NAMALWA (cell line): ENCODE data around the gene CCR9.

Experiments used
- DNase-seq: peaks from one replicate; pipeline ENCODE4 v3.0.0-alpha.2; 2015; ENCODE audit warnings: low spot score

The CCR9 gene

DNA sequence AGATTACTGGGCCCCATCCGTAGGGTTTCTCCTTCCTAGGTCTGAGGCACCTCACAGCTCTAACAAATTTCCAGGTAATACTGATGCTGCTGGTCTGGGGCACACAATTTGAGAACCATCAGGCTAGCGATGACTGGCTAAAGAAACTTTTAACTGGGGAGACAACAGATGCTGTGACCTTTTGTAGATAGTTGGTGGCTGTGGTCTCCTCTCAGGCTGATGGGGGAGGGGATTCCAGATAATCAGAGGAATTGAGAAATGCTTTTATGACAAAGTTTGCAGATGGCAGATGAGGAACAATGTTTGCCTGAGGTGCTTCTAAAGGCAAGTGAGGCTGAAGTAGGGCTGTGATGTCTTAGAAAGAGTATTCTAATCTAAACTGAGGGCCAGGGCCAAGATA lies 13.8 kb upstream of the CCR9 start:
- DNase-seq, result no peak

DNA sequence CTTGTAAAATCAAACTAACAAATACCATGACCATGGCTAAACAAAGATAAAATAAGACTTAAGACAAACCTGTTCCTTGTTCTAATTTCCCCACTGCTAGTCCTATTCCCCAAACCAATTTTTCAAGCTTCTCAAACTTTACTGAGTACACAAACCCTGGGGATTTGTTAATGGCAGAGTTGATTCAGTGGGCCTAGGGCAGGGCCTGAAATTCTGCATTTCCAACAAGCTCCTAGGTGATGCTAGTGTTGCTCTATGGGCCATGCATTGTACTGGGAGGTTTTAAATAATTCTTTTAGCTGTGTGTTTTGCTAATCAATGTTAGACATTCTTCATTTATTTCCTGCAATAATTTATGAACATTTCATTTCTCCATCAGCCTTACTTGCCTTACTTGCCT lies 13.3 kb upstream of the CCR9 start:
- no peak for DNase-seq

DNA sequence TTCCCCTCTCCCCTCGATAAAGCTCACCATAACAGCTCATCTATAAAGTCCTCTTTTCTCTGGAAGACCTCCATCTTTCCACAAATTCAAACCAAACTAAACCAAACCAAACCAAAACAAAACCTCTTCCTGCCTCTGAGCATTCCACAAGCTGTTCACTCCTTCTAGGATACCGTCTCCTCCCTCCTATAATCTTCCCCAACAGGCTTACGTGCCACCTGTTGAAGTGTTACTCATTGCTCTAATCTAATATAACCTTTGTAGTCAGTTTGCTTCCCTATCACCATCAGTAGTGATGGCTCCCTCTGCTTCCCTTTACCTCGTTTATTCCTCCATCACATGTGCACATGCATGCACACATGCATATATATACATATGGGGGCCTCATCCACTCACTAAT lies 12.7 kb upstream of the CCR9 start:
- DNase-seq, result no peak

DNA sequence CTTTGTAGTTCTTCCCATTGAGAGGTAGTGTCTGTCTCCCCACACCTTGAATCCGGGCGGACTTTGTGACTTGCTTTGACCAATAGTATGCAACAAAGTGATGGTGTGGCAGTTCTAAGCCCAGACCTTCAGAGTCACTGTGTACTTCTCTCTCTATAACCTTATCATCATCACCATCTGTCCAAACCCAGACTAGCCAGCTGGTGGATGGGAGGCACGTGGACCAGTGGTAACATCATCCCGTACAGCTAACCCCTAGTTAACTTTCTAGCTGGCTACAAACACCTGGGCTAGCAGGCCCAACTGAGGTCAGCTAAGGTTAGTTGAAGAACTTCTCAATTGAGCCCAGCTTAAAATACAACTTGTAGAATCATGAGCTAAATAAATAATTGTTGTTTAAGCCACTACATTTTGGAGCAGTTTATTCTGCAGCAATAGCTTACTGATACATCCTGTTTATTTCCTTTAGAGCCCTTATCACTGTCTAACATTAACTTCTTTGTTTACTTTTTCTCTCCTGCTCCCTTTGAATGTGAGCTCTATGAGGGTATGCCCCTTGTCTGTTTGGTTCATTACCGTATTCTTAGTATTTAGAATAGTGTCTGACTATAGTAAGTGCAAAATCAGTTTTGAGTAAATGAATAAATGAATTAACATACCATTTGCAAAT lies 11.5 kb upstream of the CCR9 start:
- DNase-seq, result no peak

DNA sequence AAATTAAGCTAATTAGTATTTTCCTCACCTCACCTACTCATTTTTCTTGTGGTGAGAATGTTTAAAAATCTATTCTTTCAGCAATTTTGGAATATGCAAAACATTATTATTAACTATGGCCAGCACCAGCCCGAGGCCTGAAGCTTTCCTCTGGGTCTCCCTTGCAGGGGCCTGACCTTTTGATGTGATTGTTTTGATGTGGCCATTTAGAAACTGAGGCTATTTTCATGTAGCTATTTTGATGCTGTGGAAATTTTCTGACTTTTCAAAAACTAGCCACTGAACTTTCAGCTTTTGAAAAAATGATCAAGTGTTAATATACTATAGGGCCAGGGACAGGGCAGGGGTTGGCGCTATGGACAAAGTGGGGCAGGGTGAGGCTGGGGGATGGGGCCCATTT lies 8.2 kb upstream of the CCR9 start:
- no peak for DNase-seq

DNA sequence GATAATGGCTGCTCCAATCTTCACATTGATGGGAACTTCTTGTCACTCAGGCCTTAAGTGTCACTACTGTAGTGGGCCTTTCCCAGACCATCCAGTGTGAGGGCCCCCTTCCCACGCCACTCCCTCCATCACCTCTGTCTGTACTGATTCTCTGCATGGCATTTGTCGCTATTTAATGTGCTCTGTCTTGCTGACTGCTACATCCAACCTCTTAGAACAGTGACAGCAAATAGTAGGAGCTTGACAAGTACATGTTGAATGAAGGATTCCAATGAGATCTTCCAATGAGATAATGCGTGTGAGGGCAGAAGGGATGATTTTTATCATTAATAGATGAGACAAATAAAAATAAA lies 5.6 kb upstream of the CCR9 start:
- DNase-seq, result no peak

DNA sequence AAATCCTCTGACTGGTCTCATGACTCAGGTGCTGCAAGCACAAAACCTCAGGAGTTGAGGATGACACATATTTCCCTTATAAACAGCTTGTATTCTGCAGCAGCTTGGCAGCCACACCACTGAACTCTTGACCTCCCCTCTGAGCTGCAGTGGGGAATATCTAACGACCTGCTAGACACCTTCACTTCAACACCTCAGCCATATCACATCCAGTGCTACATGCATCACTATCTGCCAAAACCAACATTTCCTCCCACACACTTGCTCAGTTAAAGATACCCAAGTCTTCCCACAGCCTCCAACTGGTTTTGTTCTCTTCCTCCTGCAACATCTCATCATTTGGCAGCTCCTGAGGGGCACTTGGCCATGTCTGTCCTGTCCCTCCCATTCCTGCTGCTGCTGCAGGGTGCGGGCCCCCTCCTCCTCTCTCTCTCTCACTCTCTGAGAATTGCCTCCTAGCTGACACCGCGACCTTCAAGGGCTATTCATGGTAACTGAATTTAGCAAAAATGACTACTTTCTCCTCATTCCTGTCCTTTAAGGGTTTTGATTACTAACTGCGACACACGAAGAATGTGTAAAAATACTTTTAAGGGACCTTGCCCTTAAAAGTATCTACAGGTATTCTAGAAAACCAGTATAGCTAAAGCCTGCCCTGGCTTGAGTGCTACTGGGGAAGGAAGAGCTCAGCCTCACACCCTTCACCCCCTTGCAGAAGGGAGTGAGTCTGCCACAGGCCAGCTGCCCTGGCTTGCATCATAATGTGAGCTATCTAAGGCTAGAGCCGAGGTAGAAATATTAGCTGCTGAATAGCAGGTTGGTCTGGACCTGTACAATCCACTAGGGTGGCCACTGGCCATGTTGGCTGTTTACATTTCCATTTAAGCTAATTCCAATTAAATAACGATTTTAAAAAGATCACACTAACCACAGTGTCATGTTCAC lies 5.0 kb upstream of the CCR9 start:
- DNase-seq, result no peak

DNA sequence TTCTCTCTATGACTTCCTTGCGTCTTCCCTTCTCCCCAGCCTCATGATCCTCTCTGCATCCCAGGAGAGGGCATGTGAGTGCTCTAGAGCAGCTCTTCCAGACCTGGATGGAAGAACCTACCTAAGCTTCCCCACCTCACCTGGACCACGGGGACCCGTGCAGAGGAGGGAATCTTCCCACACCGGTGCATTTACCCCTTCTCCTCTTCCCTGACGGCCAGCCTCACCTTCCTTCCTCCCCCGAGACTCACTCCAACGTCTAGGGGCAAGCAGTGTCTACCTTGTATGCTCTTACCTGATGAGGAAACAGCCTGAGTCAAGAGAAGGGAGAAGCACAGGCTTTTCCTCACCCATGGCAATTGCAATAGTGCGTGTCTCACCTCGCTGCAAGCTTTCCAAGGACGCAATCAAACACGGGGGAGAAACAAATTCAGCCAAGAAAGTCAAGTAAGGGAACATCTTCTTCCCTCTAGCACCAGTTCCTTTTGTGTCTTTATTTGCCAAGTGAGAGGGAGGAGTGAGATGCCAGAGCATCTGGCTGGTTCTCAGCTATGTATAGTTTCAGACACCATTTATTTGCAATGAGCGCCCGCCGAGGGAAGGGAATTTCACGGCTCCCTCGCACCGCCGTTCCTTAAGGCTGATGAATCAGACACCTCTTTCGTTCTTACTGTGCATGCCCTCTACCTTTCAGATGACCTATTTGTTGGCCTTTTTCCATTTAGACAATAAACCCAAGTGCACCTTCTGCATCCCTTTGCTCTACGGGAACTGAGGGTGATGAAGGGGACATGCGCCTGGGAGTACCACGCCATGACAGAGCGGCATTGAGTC lies 1.8 kb upstream of the CCR9 start:
- DNase-seq, result no peak

DNA sequence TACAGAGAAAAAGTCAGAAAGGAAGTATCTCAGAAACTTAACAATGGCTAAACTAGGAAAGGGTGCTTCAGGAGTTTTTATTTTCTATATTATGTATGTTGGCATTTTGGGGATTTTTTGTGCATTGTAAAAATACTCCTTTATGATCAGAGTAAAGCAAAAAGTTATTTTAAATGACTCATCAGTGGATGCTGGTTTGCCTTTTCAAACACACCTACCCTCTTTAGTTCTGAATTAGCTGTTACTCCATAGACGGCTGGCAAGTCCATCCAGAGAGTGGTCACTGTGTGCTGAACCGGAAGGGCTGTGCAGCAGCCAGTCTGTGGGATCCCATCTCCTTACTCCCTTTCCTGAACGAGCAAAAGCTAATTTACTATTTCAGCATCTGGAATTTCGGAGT lies 942 bp downstream of the CCR9 start:
- no peak for DNase-seq

DNA sequence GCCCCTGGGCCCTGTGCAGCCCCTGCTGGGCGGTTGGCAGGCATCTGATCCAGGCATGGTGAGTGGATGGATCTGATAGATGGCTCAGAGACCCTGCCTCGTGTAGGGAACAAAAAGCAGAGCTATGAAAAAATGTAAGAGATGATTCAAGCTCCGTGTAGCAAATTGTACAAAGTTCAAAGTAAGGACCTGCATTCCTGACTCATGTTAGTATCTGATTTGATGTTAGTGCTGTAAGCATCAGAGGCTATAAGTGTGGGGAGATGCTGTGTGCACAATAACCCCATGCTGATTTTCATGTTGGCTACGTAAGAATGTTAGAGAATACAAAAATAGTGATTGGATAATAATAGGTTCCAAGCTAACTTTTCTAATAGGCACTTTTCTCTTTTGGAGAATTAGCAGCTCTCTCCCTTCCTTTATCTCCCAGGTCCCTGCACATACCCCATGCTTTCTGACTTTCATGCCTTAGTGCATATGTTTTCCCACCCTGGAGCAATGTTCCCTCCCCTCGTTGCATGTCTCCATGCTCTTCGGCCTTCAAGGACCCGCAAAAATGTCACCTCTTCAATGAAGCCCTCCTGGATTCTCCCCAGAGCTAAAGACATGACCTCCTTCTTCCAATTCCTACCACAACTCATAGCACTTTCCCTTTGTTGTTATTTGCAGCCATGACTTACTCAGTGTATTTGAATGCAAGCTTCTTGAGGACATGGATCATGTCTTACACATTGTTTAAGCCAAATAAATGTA lies 1.6 kb downstream of the CCR9 start:
- DNase-seq, result no peak

DNA sequence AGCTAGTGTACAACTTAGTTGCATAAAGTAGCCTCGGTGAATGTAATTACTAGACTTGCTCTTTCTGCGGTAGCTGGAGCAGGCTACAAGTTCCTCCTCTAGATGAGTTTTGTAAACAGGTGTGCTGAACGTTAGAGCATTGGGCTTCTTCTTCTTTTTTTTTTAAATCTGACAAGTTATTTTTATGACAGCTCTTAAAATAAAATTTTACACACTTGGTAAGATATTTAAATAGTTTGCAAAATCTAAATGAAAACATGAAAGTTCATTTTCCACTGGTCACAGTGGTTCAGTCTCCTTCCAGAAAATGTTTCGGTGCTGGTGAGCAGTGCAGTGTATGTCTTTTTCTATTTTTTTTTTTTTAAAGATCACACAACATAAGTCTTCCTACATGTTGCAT lies 3.0 kb downstream of the CCR9 start:
- DNase-seq, result peak; percentile 57

DNA sequence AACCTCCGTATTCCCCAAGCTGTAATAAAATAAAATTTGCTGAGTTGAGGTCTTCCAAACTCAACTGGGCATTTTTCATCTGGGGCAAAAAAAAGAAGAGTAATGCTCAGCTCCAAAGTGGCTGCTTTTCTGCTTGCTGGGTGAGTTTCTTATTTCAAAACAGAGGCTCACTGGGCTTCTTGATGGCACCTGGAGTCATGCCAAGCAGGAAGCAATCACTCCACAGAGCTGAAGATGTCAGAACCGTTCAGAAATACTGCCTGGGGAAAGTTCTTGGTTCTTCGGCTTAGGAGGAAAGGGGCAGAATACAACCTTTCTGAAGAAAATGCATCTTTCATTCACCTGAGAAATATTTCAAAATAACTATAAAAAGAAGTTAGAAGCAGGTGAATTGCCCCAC lies 4.1 kb downstream of the CCR9 start:
- peak; percentile 63 for DNase-seq

DNA sequence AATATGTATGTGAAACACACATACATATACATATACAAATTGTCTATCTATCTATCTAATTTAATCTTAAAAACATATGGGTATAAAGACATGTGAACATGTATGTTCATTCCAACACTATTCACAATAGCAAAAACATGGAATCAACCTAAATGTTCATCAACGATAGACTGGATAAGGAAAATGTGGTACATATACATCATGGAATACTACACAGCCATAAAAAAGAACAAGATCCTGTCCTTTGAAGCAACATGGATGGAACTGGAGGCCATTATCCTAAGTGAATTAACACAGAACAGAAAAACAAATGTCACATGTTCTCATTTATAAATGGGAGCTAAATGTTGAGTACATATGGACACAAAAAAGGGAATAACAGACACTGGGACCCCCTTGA lies 5.8 kb downstream of the CCR9 start:
- DNase-seq, result no peak

DNA sequence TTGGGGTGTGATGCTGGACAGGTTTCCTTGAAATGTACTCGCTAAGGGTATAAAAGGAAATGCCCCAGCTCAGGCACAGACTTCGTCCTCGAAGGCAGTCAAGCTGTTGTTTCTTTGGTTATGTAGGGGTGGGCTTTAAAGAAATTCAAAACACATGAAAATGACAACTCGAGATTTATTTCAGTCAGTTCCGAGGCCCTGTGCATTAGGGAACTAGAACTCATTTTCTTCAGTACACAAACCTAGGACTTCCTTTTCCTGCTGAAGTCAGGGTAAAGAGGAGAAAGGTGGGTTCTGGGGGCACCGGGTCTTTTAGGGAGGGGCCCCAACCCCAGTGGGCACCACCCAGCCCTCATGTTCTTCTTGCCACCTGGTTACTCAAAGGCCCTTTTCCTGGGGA lies 7.7 kb downstream of the CCR9 start:
- peak; percentile 14 for DNase-seq

DNA sequence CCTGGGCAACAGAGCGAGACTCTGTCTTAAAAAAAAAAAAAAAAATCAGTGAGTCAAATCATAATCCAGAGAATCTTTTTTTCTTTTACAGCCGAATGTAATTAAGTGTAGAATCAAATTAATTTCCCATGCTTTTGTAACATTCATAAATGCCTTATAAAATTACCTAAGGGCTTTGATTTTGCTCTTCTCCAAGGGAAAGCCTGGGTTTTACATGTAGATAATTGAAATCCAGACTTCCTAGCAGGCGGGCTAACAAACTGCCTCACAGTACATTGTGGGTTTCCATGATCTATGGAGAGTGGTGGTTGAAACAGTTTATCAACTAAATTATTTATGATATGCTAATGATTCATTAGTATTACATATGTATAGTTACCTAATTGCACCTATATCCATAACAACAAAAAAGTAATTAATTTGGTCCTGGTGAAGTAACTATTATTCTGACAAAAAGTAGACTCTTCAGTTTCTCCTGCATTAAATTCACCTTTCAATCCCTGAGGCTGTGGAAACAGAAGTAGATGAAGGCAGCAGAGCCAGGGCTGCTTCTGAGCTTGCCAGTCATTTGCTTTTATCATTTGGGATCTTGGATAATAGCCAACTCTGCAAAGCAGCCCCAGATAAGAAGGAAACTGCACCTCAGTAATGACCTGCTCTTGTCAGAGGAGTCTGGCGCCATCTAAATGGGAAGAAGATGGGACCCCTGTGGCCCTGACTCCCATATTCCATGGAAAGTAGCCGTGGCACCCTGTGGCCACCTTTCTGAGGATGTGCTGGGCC lies 9.5 kb downstream of the CCR9 start:
- no peak for DNase-seq

DNA sequence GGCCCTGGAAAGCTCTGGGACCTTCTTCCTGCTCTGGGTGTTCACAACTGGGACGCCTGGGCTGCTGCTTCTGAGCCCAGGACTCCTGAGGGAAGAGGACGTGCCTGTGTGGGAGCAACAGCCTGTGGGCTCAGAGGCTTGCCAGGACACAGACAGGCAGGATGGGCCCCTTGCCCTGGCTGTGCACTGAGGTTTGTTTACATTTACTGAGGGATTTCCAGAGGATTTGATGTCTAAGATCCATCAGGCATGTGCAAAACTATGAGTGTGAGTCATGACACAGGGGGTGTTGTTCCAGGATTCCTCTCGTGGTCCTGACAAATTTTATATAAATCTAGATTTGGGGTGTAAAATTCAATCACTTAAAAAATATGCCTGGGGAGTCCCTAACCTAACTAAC lies 10.6 kb downstream of the CCR9 start:
- DNase-seq, result no peak

DNA sequence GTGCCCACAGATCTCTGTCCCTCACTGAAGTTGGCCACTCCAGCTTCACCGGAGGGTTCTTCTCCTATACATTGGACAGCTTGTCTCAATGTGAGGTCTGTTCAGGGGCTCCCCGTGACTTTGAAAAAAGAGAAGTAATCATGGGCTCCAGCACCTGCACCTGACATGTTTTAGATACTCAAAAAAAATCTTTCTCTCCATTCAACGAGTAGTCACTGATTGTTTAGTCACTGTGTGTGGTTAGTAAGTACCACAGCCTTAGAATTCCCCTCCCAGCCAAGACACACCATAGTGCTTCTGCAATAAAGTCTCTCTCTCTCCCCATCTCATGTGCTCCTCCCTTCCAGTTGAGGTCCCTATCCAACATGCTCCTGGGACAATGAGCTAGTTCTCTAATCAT lies 18.6 kb downstream of the CCR9 start:
- no peak for DNase-seq

DNA sequence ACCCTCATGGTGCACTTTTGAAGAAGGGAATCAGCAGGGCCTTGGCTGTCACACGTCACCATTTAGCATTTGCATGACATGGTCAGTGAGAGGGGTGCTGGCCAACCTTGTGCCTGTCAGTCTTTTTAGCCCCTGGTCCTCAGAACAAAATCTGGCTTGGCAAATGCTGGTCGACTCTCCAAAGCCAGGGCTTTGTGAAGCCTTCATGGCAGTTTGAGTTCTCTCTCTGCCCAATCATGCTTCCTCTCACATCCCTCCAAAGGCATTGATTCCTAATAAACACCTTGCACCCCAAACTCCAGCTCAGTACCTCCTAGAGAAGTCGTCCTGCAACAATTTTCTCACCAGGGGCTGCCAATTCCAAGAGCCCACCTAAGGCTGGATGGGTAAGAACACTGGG lies 19.4 kb downstream of the CCR9 start:
- no peak for DNase-seq

DNA sequence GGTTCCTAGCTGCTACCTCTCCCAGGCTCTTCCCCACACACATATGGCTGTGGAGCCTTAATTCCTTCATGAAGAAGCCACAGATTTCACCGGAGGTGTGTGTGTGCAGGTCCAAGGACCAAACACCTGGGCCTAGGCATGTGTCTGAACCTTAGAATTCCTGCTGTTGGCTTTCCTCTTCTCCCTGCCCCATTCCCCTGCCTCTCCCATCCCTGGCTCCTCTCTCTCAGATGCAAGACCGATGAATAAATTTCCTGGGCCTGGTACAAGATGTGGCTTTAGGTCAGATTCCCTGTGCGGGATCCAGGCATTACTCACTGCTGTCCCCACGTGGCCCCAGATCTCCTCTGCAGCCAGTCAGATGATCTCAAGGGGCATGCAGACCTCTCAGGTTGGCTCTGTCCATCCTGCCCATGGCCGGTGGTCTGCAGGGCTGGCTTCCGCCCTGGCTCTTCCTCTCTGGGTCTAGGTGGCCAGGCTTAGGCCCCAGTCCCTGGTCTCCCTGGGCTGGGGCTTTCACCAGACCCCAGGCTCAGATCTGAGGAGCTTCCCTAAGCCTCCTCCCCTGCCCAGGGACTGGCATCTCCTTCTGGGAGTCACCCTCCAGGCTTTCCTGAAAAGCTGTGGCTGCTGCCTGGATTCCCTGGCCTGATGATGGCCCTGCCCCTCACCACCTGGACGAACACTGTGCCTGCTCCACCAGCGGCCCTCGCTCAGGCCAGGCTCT lies 20.5 kb downstream of the CCR9 start:
- no peak for DNase-seq
